Spinal cord (tissue), 10 donors: ENCODE measurements around the gene SLMAP. TPM values are rescaled to one million over a fixed set of nuclear protein-coding genes. Genes with fewer than 3 reads are reported as not detected.

ENCODE experiments used
- DNase-seq, 6 donors: peaks; one replicate each; pipeline versions ENCODE4 v3.0.0 to v3.0.0-alpha.2; 2013 to 2015; ENCODE audit warnings: low spot score in 6 of 6, low read depth in 4 of 6
- H3K27ac ChIP-seq: one replicate; pipeline ENCODE4 v1.5.1; 2013; ENCODE audit warnings: low read depth, low read length, control low read depth
- H3K27me3 ChIP-seq: one replicate; pipeline ENCODE4 v1.6.1; 2013; ENCODE audit warnings: low read length; ENCODE audit not compliant: control insufficient read depth, insufficient read depth
- H3K36me3 ChIP-seq: one replicate; pipeline ENCODE4 v1.6.1; 2013; ENCODE audit warnings: low read length; ENCODE audit not compliant: control insufficient read depth, insufficient read depth
- H3K4me1 ChIP-seq: one replicate; pipeline ENCODE4 v1.6.1; 2013; ENCODE audit warnings: low read length; ENCODE audit not compliant: control insufficient read depth, insufficient read depth
- H3K4me3 ChIP-seq: one replicate; pipeline ENCODE4 v1.5.1; 2013; ENCODE audit warnings: low read depth, low read length, control low read depth
- H3K9me3 ChIP-seq: one replicate; pipeline ENCODE4 v1.6.1; 2013; ENCODE audit warnings: low read length; ENCODE audit not compliant: control insufficient read depth, insufficient read depth
- WGBS: methylation state at CpG from one replicate; pipeline ENCODE4 v1.1.5; 2013; ENCODE audit warnings: missing lambda C conversion rate; ENCODE audit not compliant: insufficient coverage; 5-methylcytosine and 5-hydroxymethylcytosine counted together
- polyA plus RNA-seq, 2 donors: library from polyadenylated mRNA; unstranded; fragments of 120-200 nt; gene quantifications; one replicate each; pipeline ENCODE4 v1.2.1, GENCODE V29; 2013; ENCODE audit not compliant: insufficient read length in 2 of 2
- total RNA-seq, 2 donors: library from RNA; depleted of rRNA in 1 of 2; stranded (reverse); fragments of 120-200 nt in 1 of 2; fragments of >200 nt in 1 of 2; gene quantifications; one replicate each; pipeline versions ENCODE4 v1.2.3 to v1.2.4, GENCODE V29; 2013 to 2014
- donor health status: healthy.

Gene SLMAP
- total and polyA plus RNA-seq, 4 donors = 36.3 to 80.9 (median 40.6) TPM

- 94% methylated on average over 8 of the region's 11 CpGs for WGBS
- no peak for DNase-seq
Measured at GRCh38 chr3:57729334-57730045, 26.6 kb upstream of the SLMAP start.

GRCh38 chr3:57730682-57731081 lies 25.4 kb upstream of the SLMAP start:
- Histone ChIP-seq H3K4me3 (no peak overlapping the region), H3K27ac (no peak overlapping the region), H3K27me3 (no peaks in the 10 kb centered on the region), H3K9me3 (no peaks in the 10 kb centered on the region), H3K36me3 (no peaks in the 10 kb centered on the region), H3K4me1 (no peaks in the 10 kb centered on the region)
- WGBS = no CpG with 5 or more reads among the region's 3 CpGs
- DNase-seq = peak in 1 of 6 donors; percentile 47

More at GRCh38 chr3:57729334-57730045, 26.6 kb upstream of the SLMAP start:
- H3K4me3 ChIP-seq = no peak overlapping the region
- H3K27ac ChIP-seq = no peak overlapping the region
- no peaks in the 10 kb centered on the region for H3K4me1 ChIP-seq
- no peaks in the 10 kb centered on the region for H3K9me3 ChIP-seq
- no peaks in the 10 kb centered on the region for H3K27me3 ChIP-seq
- no peaks in the 10 kb centered on the region for H3K36me3 ChIP-seq

- Histone ChIP-seq H3K27me3 (no peaks in the 10 kb centered on the region), H3K4me1 (no peaks in the 10 kb centered on the region), H3K27ac (no peak overlapping the region), H3K36me3 (no peaks in the 10 kb centered on the region), H3K4me3 (no peak overlapping the region), H3K9me3 (no peaks in the 10 kb centered on the region)
- no peak for DNase-seq
- WGBS = no CpG with 5 or more reads among the region's 1 CpG
Measured at GRCh38 chr3:57731311-57731710, 24.8 kb upstream of the SLMAP start.

- Histone ChIP-seq H3K27ac (no peak overlapping the region), H3K4me3 (no peak overlapping the region), H3K36me3 (no peaks in the 10 kb centered on the region), H3K9me3 (no peaks in the 10 kb centered on the region), H3K27me3 (no peaks in the 10 kb centered on the region), H3K4me1 (no peaks in the 10 kb centered on the region)
- no peak for DNase-seq
- WGBS = 61% methylated on average over 2 of the region's 2 CpGs
Measured at GRCh38 chr3:57733790-57734189, 22.3 kb upstream of the SLMAP start.

GRCh38 chr3:57735405-57735804 lies 20.7 kb upstream of the SLMAP start:
- no peaks in the 10 kb centered on the region for H3K27me3 ChIP-seq
- no peak overlapping the region for H3K27ac ChIP-seq
- H3K9me3 ChIP-seq = no peaks in the 10 kb centered on the region
- DNase-seq = no peak
- H3K4me3 ChIP-seq = no peak overlapping the region
- H3K4me1 ChIP-seq = no peaks in the 10 kb centered on the region
- H3K36me3 ChIP-seq = no peaks in the 10 kb centered on the region
- 69% methylated on average over 1 of the region's 2 CpGs for WGBS

GRCh38 chr3:57737840-57738239 lies 18.3 kb upstream of the SLMAP start:
- no peak overlapping the region for H3K27ac ChIP-seq
- WGBS = 94% methylated on average over 2 of the region's 7 CpGs

GRCh38 chr3:57738391-57738790 lies 17.7 kb upstream of the SLMAP start:
- no peaks in the 10 kb centered on the region for H3K27me3 ChIP-seq
- H3K9me3 ChIP-seq = no peaks in the 10 kb centered on the region
- no peaks in the 10 kb centered on the region for H3K36me3 ChIP-seq
- H3K27ac ChIP-seq = no peak overlapping the region
- H3K4me3 ChIP-seq = no peak overlapping the region
- no peaks in the 10 kb centered on the region for H3K4me1 ChIP-seq
- DNase-seq = peak in 1 of 6 donors; percentile 15
- WGBS = 74% methylated on average over 4 of the region's 5 CpGs

More at GRCh38 chr3:57737840-57738239, 18.3 kb upstream of the SLMAP start:
- H3K9me3 ChIP-seq = no peaks in the 10 kb centered on the region
- H3K36me3 ChIP-seq = no peaks in the 10 kb centered on the region
- no peak overlapping the region for H3K4me3 ChIP-seq
- no peaks in the 10 kb centered on the region for H3K4me1 ChIP-seq
- DNase-seq = no peak
- no peaks in the 10 kb centered on the region for H3K27me3 ChIP-seq

GRCh38 chr3:57740027-57740426 lies 16.1 kb upstream of the SLMAP start:
- Histone ChIP-seq H3K4me3 (no peak overlapping the region), H3K4me1 (no peaks in the 10 kb centered on the region), H3K9me3 (no peaks in the 10 kb centered on the region), H3K27me3 (no peaks in the 10 kb centered on the region), H3K36me3 (no peaks in the 10 kb centered on the region), H3K27ac (no peak overlapping the region)
- WGBS = no CpG with 5 or more reads among the region's 5 CpGs
- DNase-seq = no peak

GRCh38 chr3:57743496-57743895 lies 12.6 kb upstream of the SLMAP start:
- Histone ChIP-seq H3K36me3 (no peaks in the 10 kb centered on the region), H3K27me3 (no peaks in the 10 kb centered on the region), H3K4me1 (no peaks in the 10 kb centered on the region), H3K9me3 (no peaks in the 10 kb centered on the region), H3K27ac (no peak overlapping the region), H3K4me3 (no peak overlapping the region)
- no peak for DNase-seq
- 100% methylated on average over 1 of the region's 1 CpG for WGBS

GRCh38 chr3:57745101-57745500 lies 11.0 kb upstream of the SLMAP start:
- Histone ChIP-seq H3K36me3 (no peaks in the 10 kb centered on the region), H3K27me3 (no peaks in the 10 kb centered on the region), H3K9me3 (no peaks in the 10 kb centered on the region), H3K27ac (no peak overlapping the region), H3K4me1 (no peaks in the 10 kb centered on the region), H3K4me3 (no peak overlapping the region)
- no peak for DNase-seq
- WGBS = 75% methylated on average over 2 of the region's 3 CpGs
